PC-9 (cell line): ENCODE measurements around the gene UBE2G2. TPM values are rescaled to one million over a fixed set of nuclear protein-coding genes. Genes with fewer than 3 reads are reported as not detected.
A peak's percentile ranks its signal among the peaks of the same experiment; 100 is the strongest.

ENCODE experiments used
- BruUV-seq: library from RNA; stranded (reverse); fragments of 400-500 nt; replicated peaks from 2 replicates; lab custom pipeline; 2021; lab: Mats Ljungman, UMichigan
- CTCF ChIA-PET: fragments of 300-600 bp; sonication (Branson Sonifier 250); formaldehyde crosslinking; loops from one replicate; lab custom pipeline; 2022; ENCODE audit warnings: antibody characterized with exemption; lab: Charles Lee
- POLR2A ChIA-PET: fragments of 300-600 bp; sonication (Branson Sonifier 250); formaldehyde crosslinking; loops from one replicate; lab custom pipeline; 2022; ENCODE audit warnings: antibody characterized with exemption; ENCODE audit not compliant: unreplicated experiment; lab: Charles Lee
- DNase-seq, 2 experiments: peaks; one replicate each; pipeline versions ENCODE4 v3.0.0 to v3.0.0-alpha.2; 2015 to 2022; ENCODE audit warnings: mixed read lengths in 1 of 2
- H2AFZ ChIP-seq: fragments of 200-600 bp; sonication (generic); 2 replicates; pipeline ENCODE4 v1.8.1; 2017; ENCODE audit warnings: antibody characterized with exemption
- H3F3A ChIP-seq: fragments of 200-600 bp; sonication (generic); 2 replicates; pipeline ENCODE4 v1.8.1; 2017; ENCODE audit warnings: antibody characterized with exemption, mild to moderate bottlenecking, low read depth; ENCODE audit not compliant: insufficient read depth
- H3K27ac ChIP-seq: fragments of 200-600 bp; sonication (generic); 2 replicates; pipeline ENCODE4 v1.6.1; 2016; ENCODE audit warnings: mixed run types
- H3K27me3 ChIP-seq: fragments of 200-600 bp; sonication (generic); 2 replicates; pipeline ENCODE4 v1.6.1; 2016; ENCODE audit warnings: low read depth, mixed run types; ENCODE audit not compliant: insufficient read depth
- H3K36me3 ChIP-seq: fragments of 200-600 bp; sonication (generic); 2 replicates; pipeline ENCODE4 v1.6.1; 2016; ENCODE audit warnings: low read depth, mixed run types
- H3K4me1 ChIP-seq: fragments of 200-600 bp; sonication (generic); replicated peaks from 2 replicates; pipeline ENCODE4 v1.6.1; 2016; ENCODE audit warnings: mixed run types; ENCODE audit not compliant: insufficient read depth
- H3K4me2 ChIP-seq: fragments of 200-600 bp; sonication (generic); 2 replicates; pipeline ENCODE4 v1.6.1; 2017; ENCODE audit warnings: mixed run types
- H3K4me3 ChIP-seq: fragments of 200-600 bp; sonication (generic); 2 replicates; pipeline ENCODE4 v1.6.1; 2016; ENCODE audit warnings: mixed run types
- H3K79me2 ChIP-seq: fragments of 200-600 bp; sonication (generic); 2 replicates; pipeline ENCODE4 v1.6.1; 2017; ENCODE audit warnings: low read depth, mixed run types
- H3K9me2 ChIP-seq: fragments of 200-600 bp; sonication (generic); 2 replicates; pipeline ENCODE4 v1.8.1; 2017; ENCODE audit warnings: mild to moderate bottlenecking; ENCODE audit not compliant: insufficient read depth
- H3K9me3 ChIP-seq: fragments of 200-600 bp; sonication (generic); 2 replicates; pipeline ENCODE4 v1.8.1; 2016; ENCODE audit warnings: low read depth; ENCODE audit not compliant: insufficient read depth
- H4K20me1 ChIP-seq: fragments of 200-600 bp; sonication (generic); 2 replicates; pipeline ENCODE4 v1.8.1; 2017; ENCODE audit not compliant: insufficient read depth
- CTCF ChIP-seq: fragments of 200-600 bp; sonication (generic); conservative IDR thresholded peaks from 2 replicates; pipeline ENCODE4 v1.6.1; 2017; ENCODE audit warnings: mixed run types, antibody characterized with exemption, mild to moderate bottlenecking, moderate library complexity
- EZH2 ChIP-seq: fragments of 200-600 bp; sonication (generic); IDR thresholded peaks from 2 replicates; pipeline ENCODE4 v1.8.0; 2017; ENCODE audit warnings: antibody characterized with exemption, low read depth
- intact Hi-C: fragments of 100-400 bp; cut with micrococcal nuclease; formaldehyde crosslinking; loops from one replicate; pipeline ENCODE4 v1.10.0; 2022; ENCODE audit not compliant: unreplicated experiment
- total RNA-seq: library from RNA; stranded (reverse); gene quantifications from 2 replicates; pipeline ENCODE4 v1.2.3, GENCODE V29; 2021

UBE2G2 gene
- total RNA-seq, 1 experiment from 2014 or later = 51.9 TPM

GRCh38 chr21:44751799-44752636, 49.6 kb downstream of the UBE2G2 start:
- Histone ChIP-seq H4K20me1 (no peaks in the 10 kb centered on the region), H3K9me2 (no peaks in the 10 kb centered on the region), H3K4me1 (peaks cover 19% of the 10 kb centered on the region), H3F3A (peaks cover 10% of the 10 kb centered on the region; the same call in 1 of the 2 replicates), H2AFZ (no peak overlapping the region), H3K4me2 (peak overlapping the region; percentile 70; the same call in 1 of the 2 replicates), H3K79me2 (no peaks in the 10 kb centered on the region), H3K27ac (no peak overlapping the region), H3K4me3 (no peak overlapping the region), H3K27me3 (no peaks in the 10 kb centered on the region), H3K36me3 (no peaks in the 10 kb centered on the region), H3K9me3 (no peaks in the 10 kb centered on the region)
- intact Hi-C loops = no loop called here
- BruUV-seq = no TSS peak
- POLR2A ChIA-PET = no interaction called here
- no peak for TF ChIP-seq CTCF
- no peak for TF ChIP-seq EZH2
- CTCF ChIA-PET = no interaction called here
- DNase-seq = no peak

GRCh38 chr21:44751186-44751798, 50.3 kb downstream of the UBE2G2 start:
- ChIA-PET CTCF (interaction anchor here (0.6 kb wide), 1 partner anchor 393 kb away, joined by 3 read pairs; no protein-coding TSS in a partner anchor), POLR2A (no interaction called here)
- Histone ChIP-seq H3K27me3 (no peaks in the 10 kb centered on the region), H3K9me3 (no peaks in the 10 kb centered on the region), H2AFZ (no peak overlapping the region), H3K4me1 (peaks cover 19% of the 10 kb centered on the region), H3K4me3 (no peak overlapping the region), H3K79me2 (no peaks in the 10 kb centered on the region), H3K4me2 (no peak overlapping the region), H4K20me1 (no peaks in the 10 kb centered on the region), H3K9me2 (no peaks in the 10 kb centered on the region), H3K36me3 (no peaks in the 10 kb centered on the region), H3K27ac (no peak overlapping the region), H3F3A (peaks cover 10% of the 10 kb centered on the region; the same call in 1 of the 2 replicates)
- TF ChIP-seq EZH2 = no peak
- no peak for DNase-seq
- intact Hi-C loops = no loop called here
- BruUV-seq = no TSS peak

- DNase-seq = no peak
- no peaks in the 10 kb centered on the region for H4K20me1 ChIP-seq
- no peaks in the 10 kb centered on the region for H3K9me3 ChIP-seq
- H3K79me2 ChIP-seq = no peaks in the 10 kb centered on the region
- H3K9me2 ChIP-seq = no peaks in the 10 kb centered on the region
- peaks cover 19% of the 10 kb centered on the region for H3K4me1 ChIP-seq
- ChIA-PET CTCF (interaction anchor here (0.6 kb wide), 1 partner anchor 393 kb away, joined by 3 read pairs; no protein-coding TSS in a partner anchor), POLR2A (no interaction called here)
- peaks cover 10% of the 10 kb centered on the region; the same call in 1 of the 2 replicates for H3F3A ChIP-seq
- H3K27ac ChIP-seq = no peak overlapping the region
- no TSS peak for BruUV-seq
- TF ChIP-seq CTCF = no peak
- TF ChIP-seq EZH2 = no peak
- no peak overlapping the region for H2AFZ ChIP-seq
- H3K27me3 ChIP-seq = no peaks in the 10 kb centered on the region
- intact Hi-C loops = no loop called here
- H3K4me3 ChIP-seq = no peak overlapping the region
- no peaks in the 10 kb centered on the region for H3K36me3 ChIP-seq
- no peak overlapping the region for H3K4me2 ChIP-seq
These were observed 51.0 kb downstream of the UBE2G2 start for GRCh38 chr21:44750675-44751025.
